Measurements from ENCODE around the gene PMF1.
"Not testable (repeated sequence)": the region's sequence is repeated elsewhere in the genome, so short reads cannot be mapped to it uniquely, and the experiment has no call there.

The PMF1 gene

DNA sequence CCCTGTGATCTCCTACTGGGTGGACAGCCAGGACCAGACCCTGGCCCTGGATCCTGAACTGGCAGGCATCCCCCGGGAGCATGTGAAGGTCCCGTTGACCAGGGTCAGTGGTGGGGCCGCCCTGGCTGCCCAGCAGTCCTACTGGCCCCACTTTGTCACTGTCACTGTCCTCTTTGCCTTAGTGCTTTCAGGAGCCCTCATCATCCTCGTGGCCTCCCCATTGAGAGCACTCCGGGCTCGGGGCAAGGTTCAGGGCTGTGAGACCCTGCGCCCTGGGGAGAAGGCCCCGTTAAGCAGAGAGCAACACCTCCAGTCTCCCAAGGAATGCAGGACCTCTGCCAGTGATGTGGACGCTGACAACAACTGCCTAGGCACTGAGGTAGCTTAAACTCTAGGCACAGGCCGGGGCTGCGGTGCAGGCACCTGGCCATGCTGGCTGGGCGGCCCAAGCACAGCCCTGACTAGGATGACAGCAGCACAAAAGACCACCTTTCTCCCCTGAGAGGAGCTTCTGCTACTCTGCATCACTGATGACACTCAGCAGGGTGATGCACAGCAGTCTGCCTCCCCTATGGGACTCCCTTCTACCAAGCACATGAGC, 36.1 kb upstream of the PMF1 start:
- TF ChIP-seq, protein P1, sequence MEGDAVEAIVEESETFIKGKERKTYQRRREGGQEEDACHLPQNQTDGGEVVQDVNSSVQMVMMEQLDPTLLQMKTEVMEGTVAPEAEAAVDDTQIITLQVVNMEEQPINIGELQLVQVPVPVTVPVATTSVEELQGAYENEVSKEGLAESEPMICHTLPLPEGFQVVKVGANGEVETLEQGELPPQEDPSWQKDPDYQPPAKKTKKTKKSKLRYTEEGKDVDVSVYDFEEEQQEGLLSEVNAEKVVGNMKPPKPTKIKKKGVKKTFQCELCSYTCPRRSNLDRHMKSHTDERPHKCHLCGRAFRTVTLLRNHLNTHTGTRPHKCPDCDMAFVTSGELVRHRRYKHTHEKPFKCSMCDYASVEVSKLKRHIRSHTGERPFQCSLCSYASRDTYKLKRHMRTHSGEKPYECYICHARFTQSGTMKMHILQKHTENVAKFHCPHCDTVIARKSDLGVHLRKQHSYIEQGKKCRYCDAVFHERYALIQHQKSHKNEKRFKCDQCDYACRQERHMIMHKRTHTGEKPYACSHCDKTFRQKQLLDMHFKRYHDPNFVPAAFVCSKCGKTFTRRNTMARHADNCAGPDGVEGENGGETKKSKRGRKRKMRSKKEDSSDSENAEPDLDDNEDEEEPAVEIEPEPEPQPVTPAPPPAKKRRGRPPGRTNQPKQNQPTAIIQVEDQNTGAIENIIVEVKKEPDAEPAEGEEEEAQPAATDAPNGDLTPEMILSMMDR (IDR thresholded peaks at IDR 0.05; ENCODE audit: borderline replicate concordance, insufficient read depth, low read depth, low read length): no peak
- no peak overlapping the region for H3K4me3 ChIP-seq (ENCODE audit: low read depth, low read length)

DNA sequence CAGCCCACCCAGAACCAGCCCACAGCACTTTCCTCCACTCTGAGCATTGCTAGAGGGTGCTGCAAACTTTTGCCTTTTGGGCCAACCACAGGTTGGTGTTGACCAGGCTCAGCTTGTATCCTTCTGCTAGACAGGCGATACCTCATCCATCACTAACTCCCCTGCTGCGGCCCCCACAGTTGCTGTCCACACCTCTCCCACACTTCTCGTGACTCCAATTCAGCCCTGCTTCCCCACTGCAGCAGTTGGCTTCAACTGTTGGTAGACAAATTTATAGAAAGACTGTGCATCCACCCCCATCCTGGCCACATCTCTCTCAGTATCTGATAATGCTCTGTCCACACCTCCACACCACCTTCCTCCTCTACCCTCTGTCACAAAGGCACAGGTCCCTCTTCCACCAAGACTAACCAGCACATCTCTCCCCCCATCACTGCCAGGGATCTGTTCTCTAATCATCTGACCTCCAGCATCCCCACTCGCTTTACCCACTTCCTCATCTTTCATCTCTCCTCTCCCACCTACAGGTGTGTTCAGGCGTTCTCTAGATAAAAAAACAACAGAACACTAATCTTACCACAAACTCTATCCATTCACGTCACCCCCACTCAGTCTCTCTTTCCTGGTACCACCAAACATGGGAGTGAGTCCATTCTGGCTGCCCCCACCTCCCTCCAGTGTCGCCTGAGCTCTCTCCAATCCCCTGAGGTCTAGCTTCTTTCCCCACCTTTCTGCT, 34.7 kb upstream of the PMF1 start:
- TF ChIP-seq, protein P1 (IDR thresholded peaks at IDR 0.05; ENCODE audit: borderline replicate concordance, insufficient read depth, low read depth, low read length): no peak
- no peak overlapping the region for H3K4me3 ChIP-seq (ENCODE audit: low read depth, low read length)

DNA sequence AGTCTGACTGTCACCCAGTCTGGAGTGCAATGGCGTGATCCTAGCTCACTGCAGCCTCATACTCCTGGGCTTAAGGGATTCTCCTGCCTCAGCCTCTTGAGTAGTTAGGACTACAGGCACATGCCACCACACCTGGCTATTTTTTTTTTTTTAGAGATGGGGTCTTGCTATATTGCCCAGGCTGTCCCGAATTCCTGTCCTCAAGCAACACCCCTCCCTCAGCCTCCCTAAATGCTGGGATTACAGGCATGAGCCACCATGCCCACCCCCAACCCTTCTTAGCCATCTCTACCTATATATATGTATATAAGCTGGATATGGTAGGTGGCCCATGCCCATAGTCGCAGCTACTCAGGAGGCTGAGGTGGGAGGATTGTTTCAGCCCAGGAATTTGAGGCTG, 32.3 kb upstream of the PMF1 start:
- H3K4me3 ChIP-seq (ENCODE audit: low read depth, low read length): no peak overlapping the region
- TF ChIP-seq, protein P1 (IDR thresholded peaks at IDR 0.05; ENCODE audit: borderline replicate concordance, insufficient read depth, low read depth, low read length): no peak

DNA sequence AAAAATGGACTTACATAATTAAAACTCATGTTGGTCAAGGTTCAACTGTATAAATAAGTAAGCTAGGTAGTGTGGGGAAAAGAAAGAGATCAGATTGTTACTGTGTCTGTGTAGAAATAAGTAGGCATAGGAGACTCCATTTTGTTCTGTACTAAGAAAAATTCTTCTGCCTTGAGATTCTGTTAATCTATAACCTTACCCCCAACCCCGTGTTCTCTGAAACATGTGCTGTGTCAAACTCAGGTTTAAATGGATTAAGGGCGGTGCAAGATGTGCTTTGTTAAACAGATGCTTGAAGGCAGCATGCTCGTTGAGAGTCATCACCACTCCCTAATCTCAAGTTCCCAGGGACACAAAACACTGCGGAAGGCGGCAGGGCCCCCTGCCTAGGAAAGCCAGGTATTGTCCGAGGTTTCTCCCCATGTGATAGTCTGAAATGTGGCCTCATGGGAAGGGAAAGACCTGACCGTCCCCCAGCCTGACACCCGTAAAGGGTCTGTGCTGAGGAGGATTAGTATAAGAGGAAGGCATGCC, 31.3 kb upstream of the PMF1 start:
- H3K4me3 ChIP-seq (ENCODE audit: low read depth, low read length): not testable (repeated sequence)

DNA sequence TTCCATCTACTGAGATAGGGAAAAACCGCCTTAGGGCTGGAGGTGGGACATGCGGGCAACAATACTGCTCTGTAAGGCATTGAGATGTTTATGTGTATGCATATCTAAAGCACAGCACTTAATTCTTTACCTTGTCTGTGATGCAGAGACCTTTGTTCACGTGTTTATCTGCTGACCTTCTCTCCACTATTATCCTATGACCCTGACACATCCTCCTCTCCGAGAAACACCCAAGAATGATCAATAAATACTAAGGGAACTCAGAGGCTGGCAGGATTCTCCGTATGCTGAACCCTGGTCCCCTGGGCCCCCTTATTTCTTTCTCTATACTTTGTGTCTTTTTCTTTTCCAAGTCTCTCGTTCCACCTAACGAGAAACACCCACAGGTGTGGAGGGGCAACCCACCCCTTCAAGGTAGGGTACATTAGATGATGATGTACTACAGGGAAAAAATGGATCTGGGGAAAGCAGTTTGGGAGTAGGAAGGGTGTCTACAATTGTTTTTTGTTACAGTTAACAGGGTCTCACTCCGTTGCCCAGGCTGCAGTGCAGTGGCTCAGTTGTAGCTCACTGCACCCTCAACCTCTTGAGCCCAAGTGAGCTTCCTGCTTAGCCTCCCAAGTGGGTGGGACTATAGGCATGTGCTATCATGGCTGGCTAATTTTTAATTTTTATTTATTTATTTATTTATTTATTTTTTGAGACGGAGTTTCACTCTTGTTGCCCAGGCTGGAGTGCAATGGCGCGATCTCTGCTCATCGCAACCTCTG, 30.6 kb upstream of the PMF1 start:
- H3K4me3 ChIP-seq (ENCODE audit: low read depth, low read length): not testable (repeated sequence)

DNA sequence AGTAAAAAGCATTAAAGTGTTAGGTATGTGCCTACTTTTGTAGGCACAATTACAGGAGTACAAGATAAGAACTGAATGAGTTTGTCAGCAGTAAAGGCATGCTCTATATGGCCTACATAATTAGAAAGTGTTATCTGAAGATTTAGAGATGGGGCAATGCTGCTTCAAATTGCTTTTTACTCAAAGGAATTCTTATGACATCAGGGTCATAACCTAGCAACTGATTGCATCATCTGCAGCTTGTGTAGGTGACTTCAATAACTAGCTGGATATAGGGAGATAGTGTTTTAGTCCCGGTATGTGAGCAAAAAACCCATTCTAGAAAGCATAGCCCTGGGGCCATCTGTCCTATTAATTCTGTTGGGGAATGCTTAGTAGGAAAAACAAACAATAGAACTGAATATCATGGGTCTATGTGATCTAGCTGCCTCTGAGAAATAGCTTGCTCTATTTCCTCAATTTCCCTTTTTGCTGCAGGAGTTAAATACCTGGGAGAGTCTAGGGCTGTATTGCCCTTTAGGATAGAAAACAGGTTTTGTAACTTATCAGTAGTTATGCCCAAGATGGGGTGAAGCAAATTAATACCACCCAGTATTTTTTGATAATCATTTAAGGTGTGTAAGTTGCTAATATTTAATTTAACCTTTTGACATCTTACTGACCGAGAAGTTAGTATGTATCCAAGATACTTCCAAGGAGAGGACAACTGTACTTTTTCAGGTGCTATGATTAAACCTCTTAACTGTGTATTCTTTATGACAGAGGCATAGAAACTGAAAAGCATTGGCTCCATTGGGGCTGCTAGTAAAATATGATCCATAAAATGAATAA, 26.2 kb upstream of the PMF1 start:
- H3K4me3 ChIP-seq (ENCODE audit: low read depth, low read length): not testable (repeated sequence)

DNA sequence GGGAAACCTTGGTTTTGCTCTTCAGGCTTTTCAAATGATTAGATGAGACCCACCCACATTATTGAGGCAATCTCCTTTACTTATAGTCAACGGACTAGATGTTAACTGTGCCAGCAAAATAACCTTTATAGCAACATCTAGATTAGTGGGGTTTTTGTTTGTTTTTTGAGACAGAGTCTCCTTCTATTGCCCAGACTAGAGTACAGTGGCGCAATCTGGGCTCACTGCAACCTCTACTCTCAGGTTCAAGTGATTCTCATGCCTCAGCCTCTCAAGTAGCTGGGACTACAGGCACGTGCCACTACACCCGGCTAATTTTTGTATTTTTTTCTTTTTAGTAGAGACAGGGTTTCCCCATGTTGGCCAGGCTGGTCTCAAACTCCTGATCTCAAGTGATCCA, 22.5 kb upstream of the PMF1 start:
- H3K4me3 ChIP-seq (ENCODE audit: low read depth, low read length): not testable (repeated sequence)

DNA sequence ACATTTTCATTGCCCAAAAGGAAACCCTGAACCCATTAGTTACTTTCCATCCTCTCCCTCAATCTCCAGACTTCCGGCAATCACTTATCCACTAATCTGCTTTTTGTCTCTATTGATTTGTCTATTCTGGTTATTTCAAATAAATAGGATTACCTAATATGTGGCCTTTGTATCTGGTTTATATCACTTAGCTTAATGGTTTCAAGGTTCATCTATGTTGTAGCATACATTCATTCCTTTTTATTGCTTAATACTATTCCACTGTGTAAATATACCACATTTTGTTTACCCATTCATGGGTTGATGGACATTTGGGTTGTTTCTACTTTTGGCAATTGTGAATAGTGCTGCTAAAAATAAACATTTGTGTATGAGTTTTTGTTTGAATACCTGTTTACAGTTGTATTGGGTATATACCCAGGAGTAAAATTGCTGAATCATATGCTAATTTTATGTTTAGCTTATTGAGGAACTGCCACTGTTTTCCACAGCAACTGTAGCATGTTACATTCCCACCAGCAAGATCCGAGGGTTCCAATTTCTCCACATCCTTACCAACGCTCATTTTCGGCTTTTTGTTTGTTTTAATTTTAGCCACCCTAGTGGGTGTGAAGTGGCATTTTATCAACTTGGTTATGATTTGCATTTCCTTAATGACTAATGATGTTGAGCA, 21.4 kb upstream of the PMF1 start:
- TF ChIP-seq, protein P1 (IDR thresholded peaks at IDR 0.05; ENCODE audit: borderline replicate concordance, insufficient read depth, low read depth, low read length): no peak
- H3K4me3 ChIP-seq (ENCODE audit: low read depth, low read length): no peak overlapping the region
